Upper lobe of left lung (tissue), 4 donors: Measurements from ENCODE around the gene NCLN.

Source experiments
- CTCF ChIP-seq, 6 experiments: fragments of 450-650 bp in 4 of 6; fragments of 200-600 bp in 2 of 6; sonication (generic) in 2 of 6; IDR thresholded peaks; one replicate each; pipeline ENCODE4 v1.5.1; 2016 to 2019; ENCODE audit warnings: antibody characterized with exemption in 6 of 6
- POLR2A ChIP-seq, 4 donors: fragments of 450-650 bp; IDR thresholded peaks; one replicate each; pipeline ENCODE4 v1.5.1; 2016 to 2017; ENCODE audit warnings: antibody characterized with exemption in 4 of 4, mild to moderate bottlenecking in 2 of 4

GRCh38 chr19:3257071-3257470, 71.3 kb downstream of the NCLN start:
- no peak for TF ChIP-seq POLR2A (IDR thresholded peaks at IDR 0.05)
- no peak for TF ChIP-seq CTCF (IDR thresholded peaks at IDR 0.05)
